WTC11 (cell line): ENCODE results near the gene SSH2. TPM values are rescaled to one million over a fixed set of nuclear protein-coding genes. Genes with fewer than 3 reads are reported as not detected.

Source experiments
- ATAC-seq: fragments of 200-7000 bp; cut with Tn5 transposase; 2 replicates; pipeline ENCODE4 v1.10.0; 2021; ENCODE audit warnings: mild to moderate bottlenecking, moderate library complexity
- CTCF ChIA-PET: fragments of 300-600 bp; sonication (Branson Sonifier 250); formaldehyde crosslinking; loops from one replicate; lab custom pipeline; 2021; ENCODE audit warnings: antibody characterized with exemption; lab: Charles Lee
- POLR2A ChIA-PET: fragments of 350-600 bp; sonication (Branson Sonifier 250); formaldehyde crosslinking; loops from one replicate; lab custom pipeline; 2021; ENCODE audit warnings: antibody characterized with exemption; lab: Charles Lee
- DNase-seq: peaks from one replicate; pipeline ENCODE4 v3.0.0; 2021; ENCODE audit warnings: low spot score
- H3K27ac Mint-ChIP-seq: 2 replicates; pipeline ENCODE4 v1.8.0; 2021; ENCODE audit warnings: mixed read lengths
- H3K27me3 Mint-ChIP-seq: 2 replicates; pipeline ENCODE4 v1.8.0; 2021; ENCODE audit warnings: low read depth, mild to moderate bottlenecking, moderate library complexity, mixed read lengths
- H3K36me3 Mint-ChIP-seq: 2 replicates; pipeline ENCODE4 v1.8.0; 2021; ENCODE audit warnings: mixed read lengths
- H3K4me1 Mint-ChIP-seq: 2 replicates; pipeline ENCODE4 v1.8.0; 2022; ENCODE audit warnings: mixed read lengths
- H3K4me3 Mint-ChIP-seq: 2 replicates; pipeline ENCODE4 v1.8.0; 2021; ENCODE audit warnings: mild to moderate bottlenecking, moderate library complexity, mixed read lengths
- H3K9me3 Mint-ChIP-seq: 2 replicates; pipeline ENCODE4 v1.8.0; 2021; ENCODE audit warnings: mixed read lengths
- ARID4B ChIP-seq: sonication (generic); formaldehyde crosslinking; IDR thresholded peaks from 2 replicates; pipeline ENCODE4 v1.8.0; 2023; ENCODE audit warnings: missing genetic modification reagents, mild to moderate bottlenecking, borderline replicate concordance
- CREB1 ChIP-seq: sonication (generic); formaldehyde crosslinking; IDR thresholded peaks from 2 replicates; pipeline ENCODE4 v1.8.0; 2023; ENCODE audit warnings: mild to moderate bottlenecking, missing genetic modification reagents
- CREM ChIP-seq: sonication (generic); formaldehyde crosslinking; IDR thresholded peaks from 2 replicates; pipeline ENCODE4 v1.8.1; 2022; ENCODE audit warnings: mild to moderate bottlenecking, missing genetic modification reagents, moderate library complexity
- EMX1 ChIP-seq: fragments of 250-450 bp; sonication (Bioruptor Pico); IDR thresholded peaks from 2 replicates; pipeline ENCODE4 v1.8.0; 2021; ENCODE audit warnings: mild to moderate bottlenecking
- FOXP1 ChIP-seq: sonication (generic); formaldehyde crosslinking; IDR thresholded peaks from 2 replicates; pipeline ENCODE4 v1.8.0; 2022; ENCODE audit warnings: missing genetic modification reagents, mild to moderate bottlenecking, moderate library complexity, borderline replicate concordance
- GRHL2 ChIP-seq: fragments of 250-450 bp; sonication (Bioruptor Pico); IDR thresholded peaks from 2 replicates; pipeline ENCODE4 v1.8.0; 2022; ENCODE audit warnings: mild to moderate bottlenecking, moderate library complexity; ENCODE audit not compliant: insufficient replicate concordance, severe bottlenecking
- GTF2I ChIP-seq: fragments of 250-450 bp; sonication (Bioruptor Pico); conservative IDR thresholded peaks from 2 replicates; pipeline ENCODE4 v1.4.0; 2021; ENCODE audit warnings: mild to moderate bottlenecking
- MAX ChIP-seq: sonication (generic); formaldehyde crosslinking; IDR thresholded peaks from 2 replicates; pipeline ENCODE4 v1.8.0; 2022; ENCODE audit warnings: mild to moderate bottlenecking, missing genetic modification reagents
- MLX ChIP-seq: sonication (generic); formaldehyde crosslinking; IDR thresholded peaks from 2 replicates; pipeline ENCODE4 v1.8.1; 2023; ENCODE audit warnings: mild to moderate bottlenecking, missing genetic modification reagents, moderate library complexity
- MXD4 ChIP-seq: fragments of 250-450 bp; sonication (Bioruptor Pico); IDR thresholded peaks from 2 replicates; pipeline ENCODE4 v1.8.0; 2021; ENCODE audit warnings: mild to moderate bottlenecking, moderate library complexity, borderline replicate concordance
- NFATC4 ChIP-seq: fragments of 250-450 bp; sonication (Bioruptor Pico); IDR thresholded peaks from 2 replicates; pipeline ENCODE4 v1.9.0; 2021; ENCODE audit warnings: mild to moderate bottlenecking
- NFE2L1 ChIP-seq: sonication (generic); formaldehyde crosslinking; IDR thresholded peaks from 2 replicates; pipeline ENCODE4 v1.8.1; 2023; ENCODE audit warnings: missing genetic modification reagents
- NFYB ChIP-seq: sonication (generic); formaldehyde crosslinking; conservative IDR thresholded peaks from 2 replicates; pipeline ENCODE4 v1.8.0; 2022; ENCODE audit warnings: low read depth, missing genetic modification reagents
- NR1H2 ChIP-seq: sonication (generic); formaldehyde crosslinking; IDR thresholded peaks from 2 replicates; pipeline ENCODE4 v1.9.0; 2021; ENCODE audit warnings: mild to moderate bottlenecking, moderate library complexity, missing genetic modification reagents
- NR3C1 ChIP-seq: sonication (generic); formaldehyde crosslinking; conservative IDR thresholded peaks from 2 replicates; pipeline ENCODE4 v1.8.1; 2023; ENCODE audit warnings: low read depth, mild to moderate bottlenecking, missing genetic modification reagents
- PRRX2 ChIP-seq: fragments of 250-450 bp; sonication (Bioruptor Pico); IDR thresholded peaks from 2 replicates; pipeline ENCODE4 v1.8.0; 2021; ENCODE audit warnings: mild to moderate bottlenecking
- RORB ChIP-seq: fragments of 250-450 bp; sonication (Bioruptor Pico); IDR thresholded peaks from 2 replicates; pipeline ENCODE4 v1.9.0; 2021; ENCODE audit warnings: mild to moderate bottlenecking
- TCF7 ChIP-seq: sonication (generic); formaldehyde crosslinking; IDR thresholded peaks from 2 replicates; pipeline ENCODE4 v1.8.0; 2022; ENCODE audit warnings: mild to moderate bottlenecking, low read depth, missing genetic modification reagents, moderate library complexity
- USF1 ChIP-seq: sonication (generic); formaldehyde crosslinking; IDR thresholded peaks from 2 replicates; pipeline ENCODE4 v1.8.0; 2022; ENCODE audit warnings: mild to moderate bottlenecking, missing genetic modification reagents
- ZNF121 ChIP-seq: sonication (generic); formaldehyde crosslinking; IDR thresholded peaks from 2 replicates; pipeline ENCODE4 v1.8.0; 2023; ENCODE audit warnings: missing genetic modification reagents
- ZNF219 ChIP-seq: sonication (generic); formaldehyde crosslinking; IDR thresholded peaks from 2 replicates; pipeline ENCODE4 v1.8.0; 2023; ENCODE audit warnings: missing genetic modification reagents, mild to moderate bottlenecking, borderline replicate concordance
- ZNF423 ChIP-seq: fragments of 250-450 bp; sonication (Bioruptor Pico); IDR thresholded peaks from 2 replicates; pipeline ENCODE4 v2.1.2; 2022; ENCODE audit warnings: mild to moderate bottlenecking, moderate library complexity
- ZNF512 ChIP-seq: sonication (generic); formaldehyde crosslinking; IDR thresholded peaks from 2 replicates; pipeline ENCODE4 v1.8.1; 2022; ENCODE audit warnings: missing genetic modification reagents, borderline replicate concordance
- total RNA-seq: library from RNA; stranded (reverse); gene quantifications from 3 replicates; pipeline ENCODE4 v1.2.3, GENCODE V29; 2021
- TF ChIP-seq, protein P1 (sequence below): fragments of 250-450 bp; sonication (Bioruptor Pico); IDR thresholded peaks from 2 replicates; pipeline ENCODE4 v1.9.0; 2021; ENCODE audit warnings: mild to moderate bottlenecking
- TF ChIP-seq, protein P2 (sequence below): sonication (generic); formaldehyde crosslinking; IDR thresholded peaks from 2 replicates; pipeline ENCODE4 v1.8.1; 2023; ENCODE audit warnings: mild to moderate bottlenecking, missing genetic modification reagents, moderate library complexity

SSH2 gene
- total RNA-seq, 1 experiment from 2014 or later = 14.3 TPM

DNA sequence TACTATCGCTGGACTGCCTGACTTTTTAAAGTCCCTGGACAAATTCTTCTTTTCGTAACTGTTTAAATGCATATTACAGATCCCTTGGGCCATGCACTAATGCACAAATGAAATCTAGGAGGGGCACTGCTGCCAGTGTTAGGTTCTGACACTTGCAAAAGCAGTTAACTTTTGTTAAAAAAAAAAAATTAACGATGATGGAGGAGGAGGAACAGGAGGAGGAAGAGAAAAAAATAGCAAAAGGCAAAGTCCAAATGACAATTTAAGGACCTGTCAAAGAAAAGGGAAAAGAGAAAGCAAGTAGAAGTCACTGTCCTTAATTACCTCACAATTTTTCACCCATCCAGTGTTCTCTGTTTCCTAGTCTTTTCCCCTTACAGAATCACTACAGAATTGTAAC is 209.5 kb downstream of the SSH2 start:
- Mint-ChIP-seq H3K4me3 (no peak overlapping the region), H3K36me3 (no peaks in the 10 kb centered on the region), H3K9me3 (no peaks in the 10 kb centered on the region), H3K27me3 (no peaks in the 10 kb centered on the region), H3K4me1 (peaks cover 40% of the 10 kb centered on the region), H3K27ac (0 out of 2 replicates have a peak overlapping the region, but pooled peaks have one; percentile 10)
- ChIA-PET CTCF (interaction anchor here (1.0 kb wide), 1 partner anchor 81 kb away, joined by 3 read pairs; no protein-coding TSS in a partner anchor), POLR2A (no interaction called here)
- no peak for DNase-seq
- no peak for TF ChIP-seq USF1
- no peak for TF ChIP-seq GTF2I
- TF ChIP-seq ZNF423 (CRISPR knock-in tag) = no peak
- TF ChIP-seq NFE2L1 (CRISPR knock-in tag) = no peak
- no peak for TF ChIP-seq ZNF219
- TF ChIP-seq EMX1 = no peak
- no peak for TF ChIP-seq NFYB
- TF ChIP-seq GRHL2 (CRISPR knock-in tag) = no peak
- TF ChIP-seq, protein P1, sequence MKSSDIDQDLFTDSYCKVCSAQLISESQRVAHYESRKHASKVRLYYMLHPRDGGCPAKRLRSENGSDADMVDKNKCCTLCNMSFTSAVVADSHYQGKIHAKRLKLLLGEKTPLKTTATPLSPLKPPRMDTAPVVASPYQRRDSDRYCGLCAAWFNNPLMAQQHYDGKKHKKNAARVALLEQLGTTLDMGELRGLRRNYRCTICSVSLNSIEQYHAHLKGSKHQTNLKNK (CRISPR knock-in tag) = no peak
- TF ChIP-seq MLX (CRISPR knock-in tag) = no peak
- TF ChIP-seq TCF7 (CRISPR knock-in tag) = no peak
- no peak for TF ChIP-seq PRRX2 (CRISPR knock-in tag)
- TF ChIP-seq NR1H2 (CRISPR knock-in tag) = no peak
- no peak for ATAC-seq

GRCh38 chr17:29719469-29719868 is 210.6 kb downstream of the SSH2 start:
- H3K4me1 Mint-ChIP-seq = peaks cover 42% of the 10 kb centered on the region

More at GRCh38 chr17:29719469-29719868, 210.6 kb downstream of the SSH2 start:
- no peak overlapping the region for H3K4me3 Mint-ChIP-seq
- CTCF ChIA-PET = interaction anchor here (1.9 kb wide), 1 partner anchor 80 kb away, joined by 8 read pairs; no protein-coding TSS in a partner anchor
- no peaks in the 10 kb centered on the region for H3K27me3 Mint-ChIP-seq
- no peak for TF ChIP-seq MXD4 (CRISPR knock-in tag)
- TF ChIP-seq ZNF121 (CRISPR knock-in tag) = no peak
- no peak for TF ChIP-seq ZNF219
- TF ChIP-seq MAX (CRISPR knock-in tag) = no peak
- TF ChIP-seq ARID4B (CRISPR knock-in tag) = no peak
- TF ChIP-seq GRHL2 (CRISPR knock-in tag) = no peak
- TF ChIP-seq CREB1 (CRISPR knock-in tag) = no peak
- TF ChIP-seq NFATC4 (CRISPR knock-in tag) = no peak
- no peak for TF ChIP-seq CREM (CRISPR knock-in tag)
- TF ChIP-seq FOXP1 = no peak
- no peak for TF ChIP-seq ZNF512 (CRISPR knock-in tag)
- TF ChIP-seq RORB (CRISPR knock-in tag) = no peak
- TF ChIP-seq NFYB = no peak
- TF ChIP-seq, protein P2, sequence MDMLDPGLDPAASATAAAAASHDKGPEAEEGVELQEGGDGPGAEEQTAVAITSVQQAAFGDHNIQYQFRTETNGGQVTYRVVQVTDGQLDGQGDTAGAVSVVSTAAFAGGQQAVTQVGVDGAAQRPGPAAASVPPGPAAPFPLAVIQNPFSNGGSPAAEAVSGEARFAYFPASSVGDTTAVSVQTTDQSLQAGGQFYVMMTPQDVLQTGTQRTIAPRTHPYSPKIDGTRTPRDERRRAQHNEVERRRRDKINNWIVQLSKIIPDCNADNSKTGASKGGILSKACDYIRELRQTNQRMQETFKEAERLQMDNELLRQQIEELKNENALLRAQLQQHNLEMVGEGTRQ = no peak
- TF ChIP-seq NR3C1 (CRISPR knock-in tag) = no peak
- no peak for TF ChIP-seq NR1H2 (CRISPR knock-in tag)
- TF ChIP-seq, all 79 proteins: peak for 0
- POLR2A ChIA-PET = no interaction called here
- DNase-seq (no peak), ATAC-seq (no peak)
- H3K27ac Mint-ChIP-seq = no peak overlapping the region
- no peaks in the 10 kb centered on the region for H3K9me3 Mint-ChIP-seq
- no peaks in the 10 kb centered on the region for H3K36me3 Mint-ChIP-seq
